Smooth muscle cell (in vitro differentiated cells): ENCODE results near the gene PLBD1. TPM values are rescaled to one million over a fixed set of nuclear protein-coding genes. Genes with fewer than 3 reads are reported as not detected.

Experiments used
- DNase-seq: peaks from one replicate; lab custom pipeline; 2025; ENCODE audit not compliant: unreplicated experiment; lab: John Stamatoyannopoulos, UW
- H2AFZ ChIP-seq: fragments of 200-600 bp; sonication (generic); 2 replicates; pipeline ENCODE4 v1.6.0; 2016; ENCODE audit warnings: antibody characterized with exemption, low read depth, mild to moderate bottlenecking
- H3F3A ChIP-seq: fragments of 200-600 bp; sonication (generic); 2 replicates; pipeline ENCODE4 v1.6.0; 2017; ENCODE audit warnings: antibody characterized with exemption, low read depth
- H3K27ac ChIP-seq: fragments of 200-600 bp; sonication (generic); 2 replicates; pipeline ENCODE4 v1.5.1; 2016; ENCODE audit warnings: low read depth, mild to moderate bottlenecking
- H3K27me3 ChIP-seq: fragments of 200-600 bp; sonication (generic); 2 replicates; pipeline ENCODE4 v1.6.1; 2016; ENCODE audit warnings: low read depth, mild to moderate bottlenecking
- H3K36me3 ChIP-seq: fragments of 200-600 bp; sonication (generic); 2 replicates; pipeline ENCODE4 v1.5.1; 2016; ENCODE audit warnings: low read depth
- H3K4me1 ChIP-seq: fragments of 200-600 bp; sonication (generic); 2 replicates; pipeline ENCODE4 v1.5.1; 2016; ENCODE audit warnings: low read depth
- H3K4me2 ChIP-seq: fragments of 200-600 bp; sonication (generic); 2 replicates; pipeline ENCODE4 v1.6.0; 2016; ENCODE audit warnings: mild to moderate bottlenecking
- H3K4me3 ChIP-seq: fragments of 200-600 bp; sonication (generic); 2 replicates; pipeline ENCODE4 v1.5.1; 2016; ENCODE audit warnings: mild to moderate bottlenecking
- H3K79me2 ChIP-seq: fragments of 200-600 bp; sonication (generic); 2 replicates; pipeline ENCODE4 v1.6.0; 2016; ENCODE audit warnings: low read depth, mild to moderate bottlenecking
- H3K9ac ChIP-seq: fragments of 200-600 bp; sonication (generic); 2 replicates; pipeline ENCODE4 v1.6.0; 2016; ENCODE audit warnings: low read depth
- H3K9me3 ChIP-seq: fragments of 200-600 bp; sonication (generic); replicated peaks from 2 replicates; pipeline ENCODE4 v1.5.1; 2016; ENCODE audit warnings: low read depth
- H4K20me1 ChIP-seq: fragments of 200-600 bp; sonication (generic); 2 replicates; pipeline ENCODE4 v1.6.0; 2016; ENCODE audit warnings: low read depth
- WGBS: methylation state at CpG from one replicate; pipeline ENCODE4 v1.1.7; 2016; ENCODE audit warnings: low lambda C conversion rate; 5-methylcytosine and 5-hydroxymethylcytosine counted together
- polyA plus RNA-seq: library from polyadenylated mRNA; unstranded; fragments of >200 nt; fragmentation: Nextera tagmentation; extraction: Ambion mirVana; gene quantifications from 2 replicates; pipeline ENCODE4 v1.2.1, GENCODE V29; 2016
- total RNA-seq: library from RNA; depleted of rRNA; stranded (reverse); fragments of >200 nt; gene quantifications from 2 replicates; pipeline ENCODE4 v1.2.3, GENCODE V29; 2014
- TF ChIP-seq, protein P1 (sequence below): fragments of 200-600 bp; sonication (generic); IDR thresholded peaks from 2 replicates; pipeline ENCODE4 v1.5.1; 2017; ENCODE audit warnings: borderline replicate concordance, mild to moderate bottlenecking, antibody characterized with exemption; ENCODE audit not compliant: insufficient read depth, poor library complexity, severe bottlenecking

The PLBD1 gene
- total and polyA plus RNA-seq, 2 experiments from 2014 or later = 14.1 to 19.9 TPM

DNA sequence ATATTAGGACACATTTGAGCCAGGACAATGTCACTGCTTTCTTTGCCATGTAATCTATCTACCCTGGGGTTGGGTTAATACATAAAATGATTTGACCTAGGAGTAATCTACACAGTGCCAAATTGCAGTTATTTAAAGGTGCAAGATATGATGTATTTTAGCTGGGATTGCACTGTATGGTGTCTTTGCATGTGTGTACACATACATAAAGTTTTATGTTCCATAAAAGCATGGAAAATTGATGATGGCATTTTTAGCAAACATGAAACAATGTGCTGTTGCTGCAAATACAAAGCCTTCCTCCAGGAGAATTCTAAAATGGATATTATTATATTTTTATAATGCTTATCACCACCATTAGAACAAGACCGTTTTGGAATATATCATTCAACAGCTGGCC lies 24.0 kb upstream of the PLBD1 start:
- 82% methylated on average over 1 of the region's 1 CpG for WGBS

DNA sequence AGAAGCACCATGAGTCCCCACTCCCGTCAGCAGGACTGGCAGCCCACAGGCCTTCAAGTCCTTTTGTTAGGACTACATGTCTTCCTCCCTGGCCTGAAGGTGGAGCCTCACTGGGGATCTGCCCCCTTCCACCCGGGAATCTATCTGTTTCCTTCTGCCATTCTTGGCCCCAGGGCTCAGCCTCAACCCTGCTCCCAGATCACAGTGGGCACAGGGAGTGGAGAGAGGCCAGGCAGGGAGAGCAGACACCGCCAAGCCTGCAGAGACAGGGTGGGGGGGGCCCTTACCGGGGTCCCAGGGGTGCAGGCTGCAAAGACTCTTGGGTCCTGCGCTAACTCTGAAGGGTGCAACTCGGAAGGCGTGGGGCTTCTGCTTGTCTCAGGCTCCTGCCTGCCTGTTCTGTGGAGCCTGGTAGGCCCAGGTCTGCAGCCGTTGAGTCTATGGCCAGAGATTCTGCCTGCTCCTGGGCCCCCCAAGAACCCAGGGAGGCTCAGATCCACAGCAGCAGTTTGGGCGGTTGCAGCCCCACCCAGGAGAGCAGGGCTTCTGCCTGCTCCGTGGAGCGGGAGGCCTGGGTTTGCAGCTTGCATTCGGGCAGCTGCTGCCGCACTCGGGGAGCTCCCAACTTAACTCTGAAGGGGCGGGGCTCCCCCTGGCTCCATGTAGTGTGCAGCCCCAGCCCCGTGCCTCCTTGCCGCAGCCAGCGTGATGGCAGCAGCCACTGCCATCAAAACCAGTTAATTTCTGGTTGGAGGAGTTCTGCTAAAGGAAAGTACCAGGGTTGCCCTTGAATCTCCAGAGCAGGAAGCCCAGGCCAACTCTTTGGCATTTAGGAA lies 21.7 kb upstream of the PLBD1 start:
- Histone ChIP-seq H4K20me1 (no peaks in the 10 kb centered on the region), H3K4me1 (no peaks in the 10 kb centered on the region), H3K27ac (no peak overlapping the region), H3K36me3 (no peaks in the 10 kb centered on the region), H2AFZ (no peak overlapping the region), H3K9me3 (no peaks in the 10 kb centered on the region), H3K4me2 (no peak overlapping the region), H3K27me3 (no peaks in the 10 kb centered on the region), H3F3A (no peaks in the 10 kb centered on the region), H3K79me2 (no peaks in the 10 kb centered on the region), H3K9ac (no peak overlapping the region), H3K4me3 (no peak overlapping the region)
- WGBS = 87% methylated on average over 17 of the region's 18 CpGs
- TF ChIP-seq, protein P1, sequence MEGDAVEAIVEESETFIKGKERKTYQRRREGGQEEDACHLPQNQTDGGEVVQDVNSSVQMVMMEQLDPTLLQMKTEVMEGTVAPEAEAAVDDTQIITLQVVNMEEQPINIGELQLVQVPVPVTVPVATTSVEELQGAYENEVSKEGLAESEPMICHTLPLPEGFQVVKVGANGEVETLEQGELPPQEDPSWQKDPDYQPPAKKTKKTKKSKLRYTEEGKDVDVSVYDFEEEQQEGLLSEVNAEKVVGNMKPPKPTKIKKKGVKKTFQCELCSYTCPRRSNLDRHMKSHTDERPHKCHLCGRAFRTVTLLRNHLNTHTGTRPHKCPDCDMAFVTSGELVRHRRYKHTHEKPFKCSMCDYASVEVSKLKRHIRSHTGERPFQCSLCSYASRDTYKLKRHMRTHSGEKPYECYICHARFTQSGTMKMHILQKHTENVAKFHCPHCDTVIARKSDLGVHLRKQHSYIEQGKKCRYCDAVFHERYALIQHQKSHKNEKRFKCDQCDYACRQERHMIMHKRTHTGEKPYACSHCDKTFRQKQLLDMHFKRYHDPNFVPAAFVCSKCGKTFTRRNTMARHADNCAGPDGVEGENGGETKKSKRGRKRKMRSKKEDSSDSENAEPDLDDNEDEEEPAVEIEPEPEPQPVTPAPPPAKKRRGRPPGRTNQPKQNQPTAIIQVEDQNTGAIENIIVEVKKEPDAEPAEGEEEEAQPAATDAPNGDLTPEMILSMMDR = no peak
- DNase-seq = no peak

More for the DNA sequence above, 24.0 kb upstream of the PLBD1 start:
- no peak for DNase-seq
- Histone ChIP-seq H3K79me2 (no peaks in the 10 kb centered on the region), H3K9me3 (no peaks in the 10 kb centered on the region), H2AFZ (no peak overlapping the region), H3K27ac (no peak overlapping the region), H3K9ac (no peak overlapping the region), H3K36me3 (no peaks in the 10 kb centered on the region), H3K4me3 (no peak overlapping the region), H3K4me2 (no peak overlapping the region), H3K4me1 (no peaks in the 10 kb centered on the region), H3K27me3 (no peaks in the 10 kb centered on the region), H4K20me1 (no peaks in the 10 kb centered on the region), H3F3A (no peaks in the 10 kb centered on the region)
- TF ChIP-seq, protein P1 = no peak

DNA sequence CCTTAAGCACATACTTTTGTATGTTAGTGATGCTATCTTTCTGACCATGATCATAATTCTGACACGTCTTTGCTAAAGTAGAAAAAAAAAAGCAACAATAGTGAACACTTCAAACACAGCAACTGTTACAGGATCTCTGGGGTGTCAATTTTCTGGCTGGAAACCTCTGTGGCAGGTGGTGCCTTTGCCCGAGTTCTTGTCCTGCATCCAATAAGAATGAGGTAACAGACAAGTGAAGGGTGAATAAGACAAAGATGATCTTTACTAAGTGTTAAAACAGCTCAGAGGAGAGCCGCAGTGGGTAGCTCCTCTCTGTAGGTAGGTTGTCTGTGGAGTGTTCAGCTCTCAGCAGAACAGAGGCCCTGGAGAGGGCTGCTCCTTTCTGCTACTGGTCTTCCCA lies 20.9 kb upstream of the PLBD1 start:
- H3K4me3 ChIP-seq = no peak overlapping the region
- 87% methylated on average over 3 of the region's 3 CpGs for WGBS

More for the DNA sequence above, 20.9 kb upstream of the PLBD1 start:
- Histone ChIP-seq H3K4me2 (no peak overlapping the region), H3K9me3 (no peaks in the 10 kb centered on the region), H3K9ac (no peak overlapping the region), H4K20me1 (no peaks in the 10 kb centered on the region), H3K4me1 (no peaks in the 10 kb centered on the region), H3K79me2 (no peaks in the 10 kb centered on the region), H3K27me3 (no peaks in the 10 kb centered on the region), H2AFZ (no peak overlapping the region), H3K36me3 (no peaks in the 10 kb centered on the region), H3K27ac (no peak overlapping the region), H3F3A (no peaks in the 10 kb centered on the region)
- TF ChIP-seq, protein P1 = no peak
- DNase-seq = no peak
